Astrocyte (in vitro differentiated cells and primary cell): ENCODE data around the gene C16orf95.

Experiments used
- EZH2 ChIP-seq: IDR thresholded peaks from 2 replicates; pipeline ENCODE4 v1.6.1; 2012; ENCODE audit warnings: mild to moderate bottlenecking, low read length, inconsistent platforms; ENCODE audit not compliant: insufficient read depth
- TF ChIP-seq, protein P1 (sequence below): IDR thresholded peaks from 2 replicates; pipeline ENCODE4 v1.5.1; 2011; ENCODE audit warnings: low read depth, mild to moderate bottlenecking, inconsistent platforms, low read length, moderate library complexity; ENCODE audit not compliant: insufficient read depth

DNA sequence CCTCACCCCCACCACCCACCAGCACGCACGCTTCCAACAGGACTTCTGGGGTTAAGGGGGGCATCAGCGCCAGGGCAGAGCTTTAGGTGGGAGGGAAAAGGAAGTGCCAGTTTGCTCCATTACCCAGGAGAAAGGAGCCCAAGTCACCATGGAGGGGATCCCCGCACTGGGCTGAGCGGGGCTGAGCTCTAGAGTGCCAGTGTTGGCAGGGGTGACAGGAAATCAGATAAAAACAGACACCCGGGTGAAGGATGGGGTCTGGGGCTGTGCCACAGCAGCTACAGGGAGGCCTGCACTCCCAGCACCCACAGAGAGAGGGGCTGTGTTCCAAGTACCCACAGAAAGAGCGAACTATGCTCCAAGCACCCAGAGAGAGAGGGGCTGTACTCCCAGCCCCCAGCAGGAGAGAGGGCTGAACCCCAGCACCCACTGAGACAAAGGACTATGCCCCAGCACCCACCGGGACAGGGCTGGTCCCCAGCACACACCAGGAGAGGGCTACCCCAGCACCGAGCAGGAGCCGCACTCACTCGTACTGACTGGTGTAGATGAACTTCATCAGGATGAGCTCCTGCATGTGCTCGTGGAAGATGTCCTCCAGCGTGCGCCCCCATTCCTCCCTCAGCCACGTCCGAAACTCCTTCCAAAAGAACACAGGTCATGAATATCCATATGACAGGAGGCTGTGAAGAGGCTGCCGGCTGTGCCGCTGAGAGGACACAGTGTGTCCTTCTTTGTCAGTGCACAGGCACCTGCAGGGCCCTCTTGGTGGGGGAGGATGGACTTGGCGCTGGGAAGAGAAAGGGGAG, 18.6 kb upstream of the C16orf95 start:
- TF ChIP-seq, protein P1, sequence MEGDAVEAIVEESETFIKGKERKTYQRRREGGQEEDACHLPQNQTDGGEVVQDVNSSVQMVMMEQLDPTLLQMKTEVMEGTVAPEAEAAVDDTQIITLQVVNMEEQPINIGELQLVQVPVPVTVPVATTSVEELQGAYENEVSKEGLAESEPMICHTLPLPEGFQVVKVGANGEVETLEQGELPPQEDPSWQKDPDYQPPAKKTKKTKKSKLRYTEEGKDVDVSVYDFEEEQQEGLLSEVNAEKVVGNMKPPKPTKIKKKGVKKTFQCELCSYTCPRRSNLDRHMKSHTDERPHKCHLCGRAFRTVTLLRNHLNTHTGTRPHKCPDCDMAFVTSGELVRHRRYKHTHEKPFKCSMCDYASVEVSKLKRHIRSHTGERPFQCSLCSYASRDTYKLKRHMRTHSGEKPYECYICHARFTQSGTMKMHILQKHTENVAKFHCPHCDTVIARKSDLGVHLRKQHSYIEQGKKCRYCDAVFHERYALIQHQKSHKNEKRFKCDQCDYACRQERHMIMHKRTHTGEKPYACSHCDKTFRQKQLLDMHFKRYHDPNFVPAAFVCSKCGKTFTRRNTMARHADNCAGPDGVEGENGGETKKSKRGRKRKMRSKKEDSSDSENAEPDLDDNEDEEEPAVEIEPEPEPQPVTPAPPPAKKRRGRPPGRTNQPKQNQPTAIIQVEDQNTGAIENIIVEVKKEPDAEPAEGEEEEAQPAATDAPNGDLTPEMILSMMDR = no peak
- no peak for TF ChIP-seq EZH2
